OCI-LY7 (cell line): ENCODE measurements around the gene TIPIN.
"Not testable (repeated sequence)": the region's sequence is repeated elsewhere in the genome, so short reads cannot be mapped to it uniquely, and the experiment has no call there.

Experiments used
- CTCF ChIP-seq: fragments of 200-600 bp; sonication (generic); conservative IDR thresholded peaks from 2 replicates; pipeline ENCODE4 v1.5.1; 2014; ENCODE audit warnings: mild to moderate bottlenecking, antibody characterized with exemption, low read length, moderate library complexity, mixed read lengths
- EZH2phosphoT487 ChIP-seq: fragments of 200-600 bp; sonication (generic); IDR thresholded peaks from 2 replicates; pipeline ENCODE4 v1.6.1; 2018; ENCODE audit warnings: low read depth, borderline replicate concordance, mild to moderate bottlenecking, mixed run types, antibody characterized with exemption, low read length, moderate library complexity, mixed read lengths

DNA sequence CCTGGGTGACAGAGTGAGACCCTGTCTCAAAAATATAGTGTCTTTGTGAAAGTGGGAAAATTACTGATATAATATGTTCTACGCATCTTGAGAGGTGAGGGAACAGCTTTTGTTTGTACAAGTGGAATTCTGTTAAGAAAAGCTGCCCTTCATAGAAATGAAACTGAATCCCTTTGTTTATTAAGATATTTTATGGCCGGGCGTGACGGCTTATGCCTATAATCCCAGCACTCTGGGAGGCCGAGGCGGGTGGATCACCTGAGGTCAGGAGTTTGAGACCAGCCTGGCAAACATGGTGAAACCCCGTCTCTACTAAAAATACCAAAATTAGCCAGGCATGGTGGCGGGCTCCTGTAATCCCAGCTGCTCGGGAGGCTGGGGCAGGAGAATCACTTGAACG is 52.1 kb downstream of the TIPIN start:
- TF ChIP-seq CTCF, EZH2phosphoT487: not testable (repeated sequence)
